RWPE1 (cell line): ENCODE data around the gene PDCD7.

Experiments used
- CTCF ChIA-PET: fragments of 350-600 bp; sonication (Branson Sonifier 250); formaldehyde crosslinking; extraction: SDS; loops from one replicate; lab custom pipeline; 2021; lab: Yijun Ruan, JAX
- POLR2A ChIA-PET: fragments of 400-600 bp; formaldehyde crosslinking; extraction: SDS; loops from one replicate; lab custom pipeline; 2020; ENCODE audit warnings: antibody characterized with exemption; ENCODE audit not compliant: low non-redundant PET; lab: Yijun Ruan, JAX
- DNase-seq: peaks from one replicate; pipeline ENCODE4 v3.0.0; 2012; ENCODE audit warnings: low spot score
- H3K27ac ChIP-seq: fragments of 450-650 bp; 2 replicates; pipeline ENCODE4 v1.5.1; 2017
- TF ChIP-seq, protein P1 (sequence below): fragments of 450-650 bp; conservative IDR thresholded peaks from 2 replicates; pipeline ENCODE4 v1.5.1; 2017; ENCODE audit warnings: low read depth, mild to moderate bottlenecking

Gene PDCD7

DNA sequence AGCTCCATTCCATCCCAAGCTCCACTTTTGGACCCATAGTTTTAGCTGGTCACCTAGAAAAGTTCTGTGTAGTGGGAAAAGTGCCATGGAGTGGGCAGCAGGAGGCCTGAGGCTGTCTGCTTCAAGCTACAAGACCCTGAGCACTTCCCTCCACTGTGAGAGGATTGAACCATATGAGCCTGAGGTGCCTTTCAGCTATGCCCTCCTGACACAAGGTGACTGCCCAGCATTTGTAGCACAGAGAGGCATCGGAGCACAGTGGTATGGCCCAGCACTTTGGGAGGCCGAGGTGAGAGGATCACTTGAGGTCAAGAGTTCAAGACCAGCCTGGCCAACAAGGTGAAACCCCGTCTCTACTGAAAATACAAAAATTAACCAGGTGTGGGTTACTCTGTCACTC lies 61.0 kb downstream of the PDCD7 start:
- ChIA-PET POLR2A (no interaction called here), CTCF (interaction anchor here (1.0 kb wide), 1 partner anchor 18 kb away, joined by 3 read pairs; no protein-coding TSS in a partner anchor)
- no peak for DNase-seq
- TF ChIP-seq, protein P1, sequence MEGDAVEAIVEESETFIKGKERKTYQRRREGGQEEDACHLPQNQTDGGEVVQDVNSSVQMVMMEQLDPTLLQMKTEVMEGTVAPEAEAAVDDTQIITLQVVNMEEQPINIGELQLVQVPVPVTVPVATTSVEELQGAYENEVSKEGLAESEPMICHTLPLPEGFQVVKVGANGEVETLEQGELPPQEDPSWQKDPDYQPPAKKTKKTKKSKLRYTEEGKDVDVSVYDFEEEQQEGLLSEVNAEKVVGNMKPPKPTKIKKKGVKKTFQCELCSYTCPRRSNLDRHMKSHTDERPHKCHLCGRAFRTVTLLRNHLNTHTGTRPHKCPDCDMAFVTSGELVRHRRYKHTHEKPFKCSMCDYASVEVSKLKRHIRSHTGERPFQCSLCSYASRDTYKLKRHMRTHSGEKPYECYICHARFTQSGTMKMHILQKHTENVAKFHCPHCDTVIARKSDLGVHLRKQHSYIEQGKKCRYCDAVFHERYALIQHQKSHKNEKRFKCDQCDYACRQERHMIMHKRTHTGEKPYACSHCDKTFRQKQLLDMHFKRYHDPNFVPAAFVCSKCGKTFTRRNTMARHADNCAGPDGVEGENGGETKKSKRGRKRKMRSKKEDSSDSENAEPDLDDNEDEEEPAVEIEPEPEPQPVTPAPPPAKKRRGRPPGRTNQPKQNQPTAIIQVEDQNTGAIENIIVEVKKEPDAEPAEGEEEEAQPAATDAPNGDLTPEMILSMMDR: no peak
- no peak overlapping the region for H3K27ac ChIP-seq

DNA sequence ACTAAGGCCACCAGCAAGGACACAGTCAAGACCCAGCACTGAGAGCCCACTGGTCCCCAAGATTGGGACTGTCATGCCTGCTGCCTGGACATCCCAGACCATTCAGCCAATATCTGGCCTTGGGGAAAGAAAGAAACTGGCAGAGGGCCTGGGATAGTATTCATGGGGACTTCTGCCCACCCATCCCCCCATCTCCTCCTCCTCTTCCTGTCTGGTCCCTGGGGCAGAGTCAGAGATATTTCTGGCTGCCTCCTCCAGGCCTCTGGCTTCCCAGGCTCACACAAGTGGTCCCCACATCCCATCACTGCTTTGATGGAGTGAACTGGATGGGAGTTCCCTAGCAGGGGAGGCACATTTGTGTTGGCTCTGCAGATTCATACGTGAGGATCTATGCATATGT lies 61.6 kb downstream of the PDCD7 start:
- CTCF ChIA-PET: interaction anchor here (1.0 kb wide), 1 partner anchor 18 kb away, joined by 3 read pairs; no protein-coding TSS in a partner anchor
- POLR2A ChIA-PET: no interaction called here
- TF ChIP-seq, protein P1: no peak
- no peak for DNase-seq
- H3K27ac ChIP-seq: no peak overlapping the region

DNA sequence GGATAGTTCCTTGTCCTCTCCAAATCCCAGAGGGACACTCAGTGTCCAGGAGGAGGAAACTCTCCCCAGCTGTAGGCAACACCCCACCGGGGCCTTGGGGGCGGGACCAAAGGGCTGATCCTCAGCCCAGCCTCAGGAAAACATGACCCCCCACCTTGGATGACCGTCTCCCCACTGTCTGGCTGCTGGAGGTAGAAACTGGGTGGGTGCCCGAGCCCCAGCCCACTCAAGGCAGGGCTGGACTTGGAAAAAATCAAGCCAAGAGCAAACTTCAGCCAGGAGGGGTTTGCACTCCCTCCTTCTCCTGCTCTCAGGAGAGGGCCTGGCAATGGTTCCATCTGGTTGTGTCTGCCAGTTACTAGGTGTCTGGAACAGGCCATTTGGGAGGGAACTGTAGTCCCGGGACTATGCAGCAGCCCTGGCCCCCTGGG lies 62.2 kb downstream of the PDCD7 start:
- H3K27ac ChIP-seq: no peak overlapping the region
- POLR2A ChIA-PET: no interaction called here
- TF ChIP-seq, protein P1: no peak
- CTCF ChIA-PET: interaction anchor here (0.7 kb wide), 1 partner anchor 646 kb away, joined by 3 read pairs; no protein-coding TSS in a partner anchor
- DNase-seq: no peak

DNA sequence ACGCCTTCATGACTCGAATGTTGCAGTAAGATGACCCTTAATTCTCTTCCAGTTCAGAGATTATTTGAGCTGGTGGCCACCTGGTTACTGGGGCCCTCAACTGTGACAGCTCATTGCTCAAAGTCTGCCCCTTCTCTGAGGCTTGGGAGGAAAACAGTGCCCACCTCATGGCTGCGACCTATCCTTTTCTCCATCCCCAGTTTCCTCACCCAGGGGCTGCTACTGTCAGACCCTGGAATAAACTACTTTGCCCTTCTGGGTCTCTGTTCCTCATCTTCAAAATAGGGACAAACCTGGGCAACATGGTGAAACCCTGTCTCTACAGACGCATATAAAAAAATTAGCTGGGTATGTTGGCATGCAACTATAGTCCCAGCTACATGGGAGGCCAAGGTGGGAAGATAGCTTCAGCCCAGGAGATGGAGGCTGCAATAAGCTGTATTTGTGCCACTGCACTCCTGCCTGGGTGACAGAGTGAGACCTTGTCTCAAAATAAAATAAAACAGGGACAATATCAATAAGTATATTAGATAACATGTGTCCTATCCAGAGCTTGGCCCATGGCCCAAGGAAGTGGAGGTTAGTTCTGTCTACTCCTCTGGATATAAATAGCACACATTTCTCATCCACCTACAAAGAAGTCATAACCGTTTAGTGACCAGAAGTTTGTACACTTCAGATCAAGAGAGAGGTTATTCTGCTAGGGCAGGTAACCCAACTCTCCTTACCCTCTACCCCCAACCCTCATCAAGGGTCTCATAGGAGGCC lies 63.6 kb downstream of the PDCD7 start:
- H3K27ac ChIP-seq: no peak overlapping the region
- TF ChIP-seq, protein P1: no peak
- ChIA-PET POLR2A (interaction anchor here (0.6 kb wide), 2 partner anchors 9 to 124 kb away, joined by 3 read pairs; no protein-coding TSS in a partner anchor), CTCF (interaction anchor here (1.2 kb wide), 1 partner anchor 36 kb away, joined by 5 read pairs; no protein-coding TSS in a partner anchor)
- DNase-seq: no peak

DNA sequence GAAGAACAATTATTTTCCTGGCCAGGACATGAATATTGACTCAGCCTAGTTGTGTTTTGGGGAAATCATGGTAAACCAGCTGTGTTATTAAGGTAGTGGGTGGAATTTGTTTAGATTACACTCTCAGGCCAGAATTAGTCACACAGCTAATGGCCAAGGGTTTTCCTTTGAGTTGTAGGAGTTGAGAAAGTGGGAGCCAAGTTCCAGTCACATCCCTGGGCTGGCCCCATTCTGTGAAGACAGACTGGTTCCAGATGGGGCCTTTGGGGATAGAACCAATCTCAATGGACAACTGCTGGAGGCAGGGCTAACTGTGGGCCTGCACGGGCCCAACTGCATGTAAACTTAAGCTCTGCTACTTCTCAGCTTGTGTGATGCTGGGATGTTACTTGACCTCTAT lies 64.4 kb downstream of the PDCD7 start:
- H3K27ac ChIP-seq: no peak overlapping the region
- ChIA-PET POLR2A (interaction anchor here (0.6 kb wide), 1 partner anchor 8 kb away, joined by 3 read pairs; no protein-coding TSS in a partner anchor), CTCF (interaction anchor here (1.2 kb wide), 1 partner anchor 35 kb away, joined by 5 read pairs; no protein-coding TSS in a partner anchor)
- DNase-seq: no peak
- TF ChIP-seq, protein P1: no peak

DNA sequence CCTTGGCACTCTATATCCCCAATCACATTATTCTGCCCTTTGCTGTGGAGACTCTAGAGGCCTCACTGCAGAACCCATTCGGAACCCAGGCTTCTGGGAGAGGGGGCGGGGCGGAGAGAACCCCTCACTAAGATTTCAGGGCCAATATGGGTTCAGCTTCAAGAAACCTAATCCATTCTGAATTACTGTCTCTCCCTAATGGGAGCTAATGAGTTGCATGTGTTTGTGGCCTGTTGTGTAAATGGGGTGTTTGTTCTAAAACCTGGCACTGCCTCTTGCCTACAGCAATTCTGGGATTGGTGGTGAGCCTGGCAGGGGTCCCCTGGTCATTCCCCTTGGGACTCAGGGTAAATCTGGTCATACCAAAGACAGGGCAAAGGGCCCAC lies 65.2 kb downstream of the PDCD7 start:
- no peak overlapping the region for H3K27ac ChIP-seq
- TF ChIP-seq, protein P1: no peak
- ChIA-PET POLR2A (no interaction called here), CTCF (interaction anchor here (1.0 kb wide), 1 partner anchor 17 kb away, joined by 3 read pairs; no protein-coding TSS in a partner anchor)
- DNase-seq: no peak
